ENCODE measurements around the gene RHOV. TPM values are rescaled to one million over a fixed set of nuclear protein-coding genes. Genes with fewer than 3 reads are reported as not detected.

Gene RHOV, protein sequence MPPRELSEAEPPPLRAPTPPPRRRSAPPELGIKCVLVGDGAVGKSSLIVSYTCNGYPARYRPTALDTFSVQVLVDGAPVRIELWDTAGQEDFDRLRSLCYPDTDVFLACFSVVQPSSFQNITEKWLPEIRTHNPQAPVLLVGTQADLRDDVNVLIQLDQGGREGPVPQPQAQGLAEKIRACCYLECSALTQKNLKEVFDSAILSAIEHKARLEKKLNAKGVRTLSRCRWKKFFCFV
- polyA plus RNA-seq (2011; rRNA removed) (13.0 and 13.9 TPM in 2 replicates), polyA plus RNA-seq (2017; fragmentation: RNase III; extraction: RNeasy Plus Mini Kit Qiagen cat#74134 plus additional on column Dnase treatment) (4.9 to 7.6 TPM (median 6.9 TPM) in 3 replicates), polyA minus RNA-seq (2011; rRNA and poly(A)+ RNA removed) (8.2 and 10.0 TPM in 2 replicates)
- 6.4 and 7.3 TPM in 2 replicates for polyA plus RNA-seq (2012; cell fraction: cytosol; rRNA removed)
- 4.5 and 5.4 TPM in 2 replicates for polyA plus RNA-seq (2012; cell fraction: nucleus; rRNA removed)

DNA sequence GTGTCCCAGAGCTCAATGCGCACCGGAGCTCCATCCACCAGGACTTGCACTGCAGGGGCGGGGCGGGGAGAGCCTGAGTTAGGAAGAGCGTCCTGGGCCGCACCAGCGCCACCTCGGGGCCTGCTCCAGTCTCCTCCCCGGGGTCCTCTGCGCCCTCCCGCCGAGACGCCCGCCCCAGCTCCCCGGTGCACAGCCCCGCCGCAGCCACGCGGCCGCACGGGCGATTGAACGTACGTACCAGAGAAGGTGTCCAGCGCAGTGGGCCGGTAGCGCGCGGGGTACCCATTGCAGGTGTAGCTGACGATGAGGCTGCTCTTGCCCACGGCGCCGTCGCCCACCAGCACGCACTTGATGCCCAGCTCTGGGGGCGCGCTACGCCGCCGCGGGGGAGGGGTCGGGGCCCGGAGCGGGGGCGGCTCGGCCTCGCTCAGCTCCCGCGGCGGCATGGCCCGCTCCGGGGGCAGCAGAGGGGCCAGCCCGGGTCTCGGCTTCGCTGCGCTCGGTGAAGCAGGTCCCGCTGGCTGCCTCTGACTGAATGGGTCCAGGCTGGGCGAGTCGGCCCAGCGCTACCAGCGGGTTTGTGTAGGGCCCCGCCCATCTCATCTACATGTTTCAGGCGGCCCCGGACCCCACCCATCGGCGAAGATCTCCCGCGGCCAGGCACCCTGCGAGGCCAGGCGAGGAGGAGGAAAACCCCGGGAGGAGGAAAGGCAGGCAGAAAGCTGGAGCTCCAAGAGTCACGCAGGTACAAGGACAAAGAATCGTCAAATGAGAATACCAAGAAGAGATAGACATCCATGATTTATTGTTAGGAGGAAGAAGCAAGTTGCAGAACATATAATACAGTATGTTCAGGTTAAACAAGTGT, at the start of gene RHOV:
Gene RHOV (minus strand): TSS at position 541 of the 868 bp plus-strand sequence. CDS start 95 bp downstream, at position 446.
- H3K4me3 ChIP-seq, result peak within 1 kb of the TSS; percentile 92
- ATAC-seq, result peak; percentile 95 to 96
- FAIRE-seq, result no peak
- 2% methylated on average over 11 of the region's 74 CpGs for WGBS (ENCODE audit: missing lambda C conversion rate)
- H3K27ac ChIP-seq, result peak within 1 kb of the TSS; percentile 93 to 99
- H3K9me3 ChIP-seq, result no peaks in the 10 kb centered on the region
- POLR2A ChIA-PET, result interaction anchor here (0.9 to 1.7 kb wide), 7 partner anchors 10 to 21 kb away, joined by 4 to 17 read pairs (median 5); partner anchors contain the start of gene VPS18
- peak within 1 kb of the TSS; percentile 94 for H3K4me2 ChIP-seq
- DNase-seq (ENCODE audit: low read depth in 1 of 2, low spot score in 1 of 2), result peak; percentile 76 to 83
- H3K4me1 ChIP-seq, result peaks cover 18% of the 10 kb centered on the region
- CTCF ChIA-PET, result interaction anchor here (0.9 to 6.4 kb wide), 15 partner anchors 8 to 179 kb away, joined by 3 to 42 read pairs (median 4); partner anchors contain the start of genes GCHFR, PPP1R14D, RAD51 and VPS18
- TF ChIP-seq, protein P1, sequence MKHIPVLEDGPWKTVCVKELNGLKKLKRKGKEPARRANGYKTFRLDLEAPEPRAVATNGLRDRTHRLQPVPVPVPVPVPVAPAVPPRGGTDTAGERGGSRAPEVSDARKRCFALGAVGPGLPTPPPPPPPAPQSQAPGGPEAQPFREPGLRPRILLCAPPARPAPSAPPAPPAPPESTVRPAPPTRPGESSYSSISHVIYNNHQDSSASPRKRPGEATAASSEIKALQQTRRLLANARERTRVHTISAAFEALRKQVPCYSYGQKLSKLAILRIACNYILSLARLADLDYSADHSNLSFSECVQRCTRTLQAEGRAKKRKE (CRISPR knock-in tag; IDR thresholded peaks at IDR 0.05; ENCODE audit: low read depth), result no peak
- TF ChIP-seq TP53 (CRISPR knock-in tag; IDR thresholded peaks at IDR 0.05) (no peak), E2F6 (IDR thresholded peaks at IDR 0.05; ENCODE audit: borderline replicate concordance, low read depth) (no peak), NPAS2 (CRISPR knock-in tag; IDR thresholded peaks at IDR 0.05; ENCODE audit: borderline replicate concordance) (no peak), MAFK (IDR thresholded peaks at IDR 0.05; ENCODE audit: partially characterized antibody) (no peak), MAZ (IDR thresholded peaks at IDR 0.05; ENCODE audit: borderline replicate concordance, low read depth, low read length) (no peak; the same call in 1 of the 2 replicates), HMGXB4 (CRISPR knock-in tag; IDR thresholded peaks at IDR 0.05; ENCODE audit: borderline replicate concordance) (no peak), HEYL (CRISPR knock-in tag; IDR thresholded peaks at IDR 0.05) (no peak), HOXA7 (CRISPR knock-in tag; IDR thresholded peaks at IDR 0.05) (no peak), BHLHE40 (IDR thresholded peaks at IDR 0.05; ENCODE audit: low read depth, low read length) (no peak), JUNB (IDR thresholded peaks at IDR 0.05) (no peak), FOXS1 (CRISPR knock-in tag; IDR thresholded peaks at IDR 0.05) (no peak), KDM1A (IDR thresholded peaks at IDR 0.05; ENCODE audit: low read depth) (no peak), FOSL2 (IDR thresholded peaks at IDR 0.05) (no peak), FOSL2 (CRISPR knock-in tag; IDR thresholded peaks at IDR 0.05) (no peak), POLR2AphosphoS2 (conservative IDR thresholded peaks at IDR 0.05; ENCODE audit: low read length) (no peak), ELK1 (IDR thresholded peaks at IDR 0.05; ENCODE audit: low read depth, low read length) (no peak), POLR2A (IDR thresholded peaks at IDR 0.05; ENCODE audit: low read length) (peak; percentile 57), NFE2L2 (conservative IDR thresholded peaks at IDR 0.05; ENCODE audit: low read length) (no peak), ZFP36 (IDR thresholded peaks at IDR 0.05; ENCODE audit: borderline replicate concordance, partially characterized antibody) (no peak), RFX5 (IDR thresholded peaks at IDR 0.05) (no peak), NR3C1 (IDR thresholded peaks at IDR 0.05) (no peak), RCOR1 (IDR thresholded peaks at IDR 0.05; ENCODE audit: low read depth, low read length) (no peak), CBX8 (IDR thresholded peaks at IDR 0.05) (no peak), GATA3 (IDR thresholded peaks at IDR 0.05; ENCODE audit: borderline replicate concordance) (no peak)
- TF ChIP-seq, protein P2, sequence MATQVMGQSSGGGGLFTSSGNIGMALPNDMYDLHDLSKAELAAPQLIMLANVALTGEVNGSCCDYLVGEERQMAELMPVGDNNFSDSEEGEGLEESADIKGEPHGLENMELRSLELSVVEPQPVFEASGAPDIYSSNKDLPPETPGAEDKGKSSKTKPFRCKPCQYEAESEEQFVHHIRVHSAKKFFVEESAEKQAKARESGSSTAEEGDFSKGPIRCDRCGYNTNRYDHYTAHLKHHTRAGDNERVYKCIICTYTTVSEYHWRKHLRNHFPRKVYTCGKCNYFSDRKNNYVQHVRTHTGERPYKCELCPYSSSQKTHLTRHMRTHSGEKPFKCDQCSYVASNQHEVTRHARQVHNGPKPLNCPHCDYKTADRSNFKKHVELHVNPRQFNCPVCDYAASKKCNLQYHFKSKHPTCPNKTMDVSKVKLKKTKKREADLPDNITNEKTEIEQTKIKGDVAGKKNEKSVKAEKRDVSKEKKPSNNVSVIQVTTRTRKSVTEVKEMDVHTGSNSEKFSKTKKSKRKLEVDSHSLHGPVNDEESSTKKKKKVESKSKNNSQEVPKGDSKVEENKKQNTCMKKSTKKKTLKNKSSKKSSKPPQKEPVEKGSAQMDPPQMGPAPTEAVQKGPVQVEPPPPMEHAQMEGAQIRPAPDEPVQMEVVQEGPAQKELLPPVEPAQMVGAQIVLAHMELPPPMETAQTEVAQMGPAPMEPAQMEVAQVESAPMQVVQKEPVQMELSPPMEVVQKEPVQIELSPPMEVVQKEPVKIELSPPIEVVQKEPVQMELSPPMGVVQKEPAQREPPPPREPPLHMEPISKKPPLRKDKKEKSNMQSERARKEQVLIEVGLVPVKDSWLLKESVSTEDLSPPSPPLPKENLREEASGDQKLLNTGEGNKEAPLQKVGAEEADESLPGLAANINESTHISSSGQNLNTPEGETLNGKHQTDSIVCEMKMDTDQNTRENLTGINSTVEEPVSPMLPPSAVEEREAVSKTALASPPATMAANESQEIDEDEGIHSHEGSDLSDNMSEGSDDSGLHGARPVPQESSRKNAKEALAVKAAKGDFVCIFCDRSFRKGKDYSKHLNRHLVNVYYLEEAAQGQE (IDR thresholded peaks at IDR 0.05), result no peak
- TF ChIP-seq, protein P3, sequence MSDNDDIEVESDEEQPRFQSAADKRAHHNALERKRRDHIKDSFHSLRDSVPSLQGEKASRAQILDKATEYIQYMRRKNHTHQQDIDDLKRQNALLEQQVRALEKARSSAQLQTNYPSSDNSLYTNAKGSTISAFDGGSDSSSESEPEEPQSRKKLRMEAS (IDR thresholded peaks at IDR 0.05), result peak; percentile 69; the same call in 1 of the 2 replicates
- TF ChIP-seq, protein P4, sequence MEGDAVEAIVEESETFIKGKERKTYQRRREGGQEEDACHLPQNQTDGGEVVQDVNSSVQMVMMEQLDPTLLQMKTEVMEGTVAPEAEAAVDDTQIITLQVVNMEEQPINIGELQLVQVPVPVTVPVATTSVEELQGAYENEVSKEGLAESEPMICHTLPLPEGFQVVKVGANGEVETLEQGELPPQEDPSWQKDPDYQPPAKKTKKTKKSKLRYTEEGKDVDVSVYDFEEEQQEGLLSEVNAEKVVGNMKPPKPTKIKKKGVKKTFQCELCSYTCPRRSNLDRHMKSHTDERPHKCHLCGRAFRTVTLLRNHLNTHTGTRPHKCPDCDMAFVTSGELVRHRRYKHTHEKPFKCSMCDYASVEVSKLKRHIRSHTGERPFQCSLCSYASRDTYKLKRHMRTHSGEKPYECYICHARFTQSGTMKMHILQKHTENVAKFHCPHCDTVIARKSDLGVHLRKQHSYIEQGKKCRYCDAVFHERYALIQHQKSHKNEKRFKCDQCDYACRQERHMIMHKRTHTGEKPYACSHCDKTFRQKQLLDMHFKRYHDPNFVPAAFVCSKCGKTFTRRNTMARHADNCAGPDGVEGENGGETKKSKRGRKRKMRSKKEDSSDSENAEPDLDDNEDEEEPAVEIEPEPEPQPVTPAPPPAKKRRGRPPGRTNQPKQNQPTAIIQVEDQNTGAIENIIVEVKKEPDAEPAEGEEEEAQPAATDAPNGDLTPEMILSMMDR (IDR thresholded peaks at IDR 0.05), result peak; percentile 40

Data from A549 (cell line).